IPS-11a (cell line): ENCODE measurements around the gene RAPGEF4.

Experiments
- H3K4me3 ChIP-seq: one replicate; pipeline ENCODE4 v1.5.1; 2013; ENCODE audit warnings: low read depth, low read length, control low read depth

The RAPGEF4 gene

GRCh38 chr2:172994864-172995263 is 259.2 kb downstream of the RAPGEF4 start:
- no peak overlapping the region for H3K4me3 ChIP-seq

GRCh38 chr2:172995323-172996244 is 259.9 kb downstream of the RAPGEF4 start:
- H3K4me3 ChIP-seq = no peak overlapping the region

DNA sequence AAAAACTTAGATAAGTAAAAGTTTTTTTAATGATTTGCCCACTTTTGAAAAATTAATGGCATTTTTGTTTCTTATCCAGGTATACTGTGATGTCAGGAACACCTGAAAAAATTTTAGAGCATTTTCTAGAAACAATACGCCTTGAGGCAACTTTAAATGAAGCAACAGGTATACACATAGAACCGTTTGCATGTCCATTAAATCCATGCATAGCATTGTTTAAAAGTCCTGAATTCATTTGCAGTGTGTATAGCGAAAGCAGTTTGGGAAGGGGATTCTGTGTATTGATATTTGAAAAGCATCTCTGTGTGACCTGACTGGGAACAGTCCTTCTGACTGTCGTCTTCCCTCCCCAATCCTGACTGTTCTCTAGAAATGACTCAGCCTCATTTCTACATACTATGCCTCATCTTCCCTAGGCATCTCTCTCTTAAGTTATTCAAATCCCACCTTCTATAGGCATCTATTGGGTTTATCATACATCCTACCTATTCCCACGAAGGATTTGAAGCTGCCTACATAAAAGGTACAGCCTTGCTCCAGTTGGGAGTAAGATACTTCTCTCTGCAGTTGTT is 260.8 kb downstream of the RAPGEF4 start:
- no peak overlapping the region for H3K4me3 ChIP-seq

DNA sequence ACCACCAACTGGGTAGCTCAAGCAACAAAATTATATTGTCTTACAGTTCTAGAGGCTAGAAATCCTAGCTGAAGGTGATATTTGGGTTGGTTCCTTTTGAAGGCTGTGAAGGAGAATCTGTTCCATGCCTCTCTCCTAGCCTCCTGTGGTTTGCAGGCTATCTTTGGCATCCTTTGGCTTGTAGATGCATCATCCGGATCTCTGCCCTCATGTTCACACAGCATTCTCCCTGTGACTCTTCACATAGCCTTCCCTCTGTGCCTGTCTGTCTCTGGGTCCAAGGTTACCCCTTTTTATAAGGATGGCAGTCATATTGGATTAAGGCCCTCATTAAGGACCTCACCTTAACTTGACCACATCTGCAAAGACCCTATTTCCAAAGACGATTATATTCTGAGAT is 261.4 kb downstream of the RAPGEF4 start:
- H3K4me3 ChIP-seq = no peak overlapping the region

GRCh38 chr2:172998547-172999272 is 263.1 kb downstream of the RAPGEF4 start:
- no peak overlapping the region for H3K4me3 ChIP-seq

- H3K4me3 ChIP-seq = no peak overlapping the region
These were observed 264.2 kb downstream of the RAPGEF4 start for GRCh38 chr2:172999641-173000386.

GRCh38 chr2:173001664-173002604 is 266.3 kb downstream of the RAPGEF4 start:
- H3K4me3 ChIP-seq = no peak overlapping the region

DNA sequence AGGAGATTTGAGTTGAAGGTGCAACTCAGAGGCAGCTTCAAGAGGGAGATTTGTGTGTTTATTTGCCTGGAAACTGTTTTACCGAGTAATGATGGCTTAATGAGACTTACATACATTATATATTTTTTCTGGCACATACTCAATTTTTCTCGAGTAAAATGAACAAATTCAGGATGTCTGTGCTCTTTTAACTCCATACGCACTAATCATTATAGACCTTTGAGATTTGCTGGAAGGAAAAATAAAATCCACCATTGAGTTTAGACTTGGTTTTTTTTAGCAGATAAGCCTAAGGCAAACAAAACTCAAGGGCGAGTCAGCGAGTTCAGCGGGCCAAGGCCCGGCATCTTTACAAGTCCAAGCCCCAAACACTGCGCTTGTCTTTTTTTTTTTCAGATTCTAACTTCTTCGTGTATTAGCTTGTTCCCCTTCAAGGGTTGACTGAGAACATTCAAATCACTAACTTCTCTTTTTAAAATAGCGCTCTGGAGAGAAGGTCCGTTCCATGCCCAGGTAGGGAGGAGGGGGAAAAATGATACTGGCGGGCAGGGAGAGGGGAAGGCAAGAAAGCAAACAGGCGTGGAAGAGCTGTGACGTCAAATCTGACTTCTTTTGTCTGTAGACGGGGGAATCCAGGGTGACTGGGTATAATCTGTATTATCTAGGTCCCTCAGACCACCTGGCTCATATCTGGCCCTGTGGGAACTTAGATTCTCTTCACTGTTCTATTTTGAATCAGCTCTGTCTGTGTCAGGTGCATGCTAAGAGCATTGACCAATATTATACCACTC is 267.3 kb downstream of the RAPGEF4 start:
- no peak overlapping the region for H3K4me3 ChIP-seq

GRCh38 chr2:173008786-173009185 is 273.1 kb downstream of the RAPGEF4 start:
- no peak overlapping the region for H3K4me3 ChIP-seq

DNA sequence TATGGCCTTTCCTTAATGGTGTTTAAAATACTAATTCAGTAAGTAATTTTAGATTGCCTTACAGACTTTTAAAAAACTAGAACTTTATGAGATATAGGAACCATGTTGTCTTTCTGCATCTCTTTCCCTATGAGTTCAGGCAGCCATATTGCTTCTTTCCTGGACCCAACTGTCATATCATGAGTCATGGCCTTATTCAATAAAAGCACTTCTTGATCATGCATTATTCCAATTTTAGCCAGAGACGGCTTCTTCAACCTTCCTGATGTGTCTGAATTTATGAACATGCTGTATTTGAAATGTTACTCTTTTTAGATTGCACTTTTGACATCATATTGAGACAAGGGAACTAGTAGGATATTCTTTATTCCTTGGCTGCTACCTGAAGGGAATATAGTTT is 274.6 kb downstream of the RAPGEF4 start:
- no peak overlapping the region for H3K4me3 ChIP-seq

- H3K4me3 ChIP-seq = no peak overlapping the region
These were observed 280.8 kb downstream of the RAPGEF4 start for GRCh38 chr2:173016451-173016850.

DNA sequence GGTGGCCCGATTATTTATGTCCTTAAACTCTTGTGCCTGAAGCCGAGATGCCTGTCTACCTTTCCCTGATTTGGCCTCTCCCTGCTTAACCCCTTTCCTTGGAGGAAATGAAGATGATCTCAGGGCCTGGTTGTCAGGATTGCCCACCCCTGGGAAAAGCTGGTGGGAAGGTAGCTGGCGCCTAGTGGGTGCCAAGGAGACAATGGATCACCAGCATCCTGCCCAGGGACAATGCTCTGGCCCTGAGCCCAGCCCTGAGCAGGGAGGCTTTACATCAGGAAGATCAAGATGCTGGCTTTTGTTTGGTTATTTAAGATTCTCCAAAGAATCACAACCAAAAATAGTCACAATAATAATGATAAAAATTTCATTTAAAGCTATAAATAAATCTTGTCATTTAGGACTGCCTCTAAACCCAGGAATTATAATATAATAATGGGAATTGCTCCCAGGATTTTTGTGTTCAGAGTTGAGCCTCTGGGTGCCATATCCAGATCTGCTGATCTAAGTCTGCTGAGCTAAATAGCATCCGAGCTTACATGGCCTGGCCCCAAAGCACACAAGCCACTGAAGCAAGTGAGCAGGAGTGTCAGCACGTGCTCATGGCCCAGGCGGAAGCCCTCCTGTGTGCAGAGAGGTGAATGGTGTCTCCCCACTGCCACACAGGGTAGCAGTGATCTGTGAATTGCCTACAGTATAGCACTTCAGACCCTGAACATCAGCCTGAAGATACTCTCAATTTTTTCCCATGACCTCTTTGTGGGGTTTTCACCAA is 282.2 kb downstream of the RAPGEF4 start:
- no peak overlapping the region for H3K4me3 ChIP-seq

DNA sequence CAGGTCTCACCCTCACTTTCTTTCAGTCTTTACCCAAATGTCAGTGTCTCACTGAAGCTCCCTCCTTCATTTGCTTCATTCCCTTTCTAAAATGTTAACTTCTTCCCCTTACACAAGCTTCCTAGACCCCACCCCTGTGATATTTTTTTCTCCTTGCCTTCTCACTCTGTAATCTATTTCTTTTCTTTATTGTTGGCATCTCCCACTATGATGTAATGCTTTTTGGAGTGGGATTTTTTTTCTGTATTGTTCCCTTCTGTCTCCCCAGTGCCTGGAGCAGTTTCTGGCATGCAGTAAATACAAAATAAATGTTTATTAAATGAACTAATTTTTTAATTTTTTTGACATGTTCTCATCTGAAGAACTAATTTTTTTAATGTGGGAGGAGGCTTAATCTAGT is 284.1 kb downstream of the RAPGEF4 start:
- no peak overlapping the region for H3K4me3 ChIP-seq

DNA sequence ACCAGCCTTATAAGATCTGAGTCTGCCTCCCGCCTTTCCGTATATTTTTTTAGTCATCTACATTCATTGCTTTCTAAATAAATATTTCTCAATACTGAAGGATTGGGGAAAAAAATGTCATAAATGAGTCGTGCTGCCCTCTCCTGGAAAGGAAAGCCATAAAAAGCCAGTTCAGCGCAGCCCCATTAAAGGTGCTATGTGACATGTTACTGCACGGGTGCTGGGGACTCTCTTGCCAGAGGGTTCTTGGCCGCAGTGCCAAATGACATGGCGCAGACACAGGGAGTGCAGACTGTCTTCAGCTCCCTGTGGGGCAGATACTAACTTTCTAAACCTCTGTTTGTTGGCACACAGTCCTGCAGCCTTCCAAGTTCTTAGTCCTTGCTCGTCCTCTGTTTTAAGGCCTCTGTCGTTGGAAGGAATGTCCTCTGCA is 286.3 kb downstream of the RAPGEF4 start:
- H3K4me3 ChIP-seq = no peak overlapping the region

DNA sequence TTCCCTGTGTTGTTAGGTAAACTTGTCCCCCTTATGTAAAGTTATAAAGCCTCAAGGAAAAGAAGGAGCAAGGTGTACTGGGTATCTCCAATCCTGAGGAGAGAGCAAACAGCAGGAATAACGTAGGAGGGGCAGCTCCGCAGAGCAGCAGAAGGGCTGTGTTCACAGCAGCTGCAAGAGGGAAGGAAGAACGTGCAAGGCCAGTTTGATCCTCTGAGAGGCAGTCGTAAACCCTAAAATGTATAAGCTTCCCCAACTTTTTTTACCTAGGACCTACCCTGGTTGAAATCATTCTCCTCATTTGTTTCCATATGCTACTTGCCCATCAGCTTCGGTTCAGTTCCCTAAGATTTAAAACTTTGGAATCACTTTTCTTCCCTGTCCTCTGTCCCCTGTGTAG is 288.1 kb downstream of the RAPGEF4 start:
- no peak overlapping the region for H3K4me3 ChIP-seq

- no peak overlapping the region for H3K4me3 ChIP-seq
These were observed 290.8 kb downstream of the RAPGEF4 start for GRCh38 chr2:173026479-173026878.

DNA sequence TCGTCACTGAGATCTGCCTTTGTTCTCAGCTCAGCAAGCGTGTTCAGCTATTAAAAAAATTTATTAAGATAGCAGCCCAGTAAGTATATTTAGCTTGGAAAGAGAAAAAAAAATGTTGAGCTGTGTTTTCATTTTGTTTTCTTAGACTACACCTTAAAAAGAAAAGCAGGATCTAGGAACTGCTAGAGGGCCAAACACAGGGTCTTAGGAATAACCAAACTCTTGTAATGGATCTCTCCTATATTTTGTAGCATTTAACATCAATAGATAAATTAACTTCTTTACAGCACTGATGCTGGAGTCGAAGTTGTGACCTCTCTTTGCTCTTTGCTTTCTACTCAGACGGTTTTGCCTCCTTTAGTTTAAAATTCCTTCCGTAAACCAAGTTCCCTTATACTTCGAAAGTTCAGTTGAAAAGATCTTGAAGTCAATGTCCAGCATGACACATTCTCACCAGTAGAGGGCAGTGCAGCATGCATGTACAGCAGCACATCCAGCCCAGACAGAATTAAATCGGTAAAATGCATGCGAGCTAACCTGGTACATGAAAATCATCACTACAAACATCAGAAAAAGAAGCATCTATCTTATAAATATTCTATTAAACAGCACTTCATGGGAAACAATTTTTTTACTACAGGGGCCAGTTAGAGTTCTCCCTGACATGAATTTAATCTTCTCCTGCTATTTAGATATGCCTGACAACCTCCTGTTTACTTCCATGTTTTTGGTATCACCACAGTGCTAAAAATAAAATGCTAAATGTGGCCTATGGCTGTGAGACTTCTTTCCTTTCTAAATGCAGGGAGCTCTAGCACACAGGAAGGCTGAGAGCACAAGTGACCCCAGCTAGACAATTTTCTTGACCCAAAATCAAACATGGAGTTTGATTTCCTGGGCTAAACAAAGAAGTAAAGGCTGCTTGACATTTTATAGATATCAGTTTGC is 291.8 kb downstream of the RAPGEF4 start:
- H3K4me3 ChIP-seq = no peak overlapping the region
